ENCODE results near the gene UBR4.

GRCh38 chr1:19029191-19030085 lies 180.6 kb downstream of the UBR4 start:
- no peak for TF ChIP-seq GATA2 (CRISPR knock-in tag; IDR thresholded peaks at IDR 0.05)
- TF ChIP-seq CTCF (IDR thresholded peaks at IDR 0.05), result no peak
- no peak for TF ChIP-seq RFX5 (IDR thresholded peaks at IDR 0.05; ENCODE audit: low read length)
